ENCODE results near the gene CTNNB1. TPM values are rescaled to one million over a fixed set of nuclear protein-coding genes. Genes with fewer than 3 reads are reported as not detected.
"Not testable (repeated sequence)": the region's sequence is repeated elsewhere in the genome, so short reads cannot be mapped to it uniquely, and the experiment has no call there.

The CTNNB1 gene
- total RNA-seq, 2 donors from 2014 or later = 161 to 177 TPM

- Mint-ChIP-seq H3K4me3 (no peak overlapping the region), H3K4me1 (no peaks in the 10 kb centered on the region), H3K27ac (no peak overlapping the region), H3K36me3 (ENCODE audit: low read depth) (no peaks in the 10 kb centered on the region), H3K27me3 (no peaks in the 10 kb centered on the region)
- no peak for DNase-seq
- H3K9me3 ChIP-seq (ENCODE audit: control insufficient read depth, low read length, poor library complexity, severe bottlenecking) = no peaks in the 10 kb centered on the region
- ATAC-seq = no peak
These were observed 60.8 kb downstream of the CTNNB1 start for GRCh38 chr3:41260063-41260450.

GRCh38 chr3:41265011-41265545 is 65.8 kb downstream of the CTNNB1 start:
- no peaks in the 10 kb centered on the region for H3K9me3 ChIP-seq (ENCODE audit: control insufficient read depth, low read length, poor library complexity, severe bottlenecking)
- Mint-ChIP-seq H3K4me1 (no peaks in the 10 kb centered on the region), H3K36me3 (ENCODE audit: low read depth) (no peaks in the 10 kb centered on the region), H3K27me3 (no peaks in the 10 kb centered on the region), H3K4me3 (no peak overlapping the region), H3K27ac (no peak overlapping the region)
- ATAC-seq = no peak
- no peak for DNase-seq

DNA sequence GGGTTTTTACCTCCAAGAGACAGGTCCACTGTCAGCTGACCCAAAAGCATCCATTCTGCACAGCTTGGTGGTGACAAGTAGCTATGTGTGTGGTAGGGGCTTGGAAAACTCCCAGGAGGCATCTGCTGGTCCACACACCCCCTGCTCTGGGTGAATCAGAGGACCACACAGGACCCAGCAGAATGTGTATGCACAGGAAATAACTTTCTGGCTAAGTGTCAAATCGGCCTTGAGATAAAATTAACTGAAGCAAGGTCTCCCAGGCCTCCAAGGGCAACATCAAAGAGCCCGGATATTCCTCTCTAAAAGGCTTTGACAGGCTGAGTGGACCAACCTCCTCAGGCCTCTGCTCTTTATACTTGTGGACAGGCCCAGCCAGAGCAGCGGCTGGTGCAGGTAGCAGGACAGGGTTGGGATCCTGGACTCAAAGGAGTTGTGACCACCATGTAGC is 66.5 kb downstream of the CTNNB1 start:
- Mint-ChIP-seq H3K36me3 (ENCODE audit: low read depth) (no peaks in the 10 kb centered on the region), H3K27me3 (no peaks in the 10 kb centered on the region), H3K27ac (no peak overlapping the region), H3K4me1 (no peaks in the 10 kb centered on the region), H3K4me3 (no peak overlapping the region)
- no peaks in the 10 kb centered on the region for H3K9me3 ChIP-seq (ENCODE audit: control insufficient read depth, low read length, poor library complexity, severe bottlenecking)
- DNase-seq (no peak), ATAC-seq (no peak)

- DNase-seq (no peak), ATAC-seq (no peak)
- Mint-ChIP-seq H3K36me3 (ENCODE audit: low read depth) (no peaks in the 10 kb centered on the region), H3K27me3 (no peaks in the 10 kb centered on the region), H3K27ac (no peak overlapping the region), H3K4me1 (no peaks in the 10 kb centered on the region), H3K4me3 (no peak overlapping the region)
- H3K9me3 ChIP-seq (ENCODE audit: control insufficient read depth, low read length, poor library complexity, severe bottlenecking) = no peaks in the 10 kb centered on the region
These were observed 68.8 kb downstream of the CTNNB1 start for GRCh38 chr3:41267975-41268640.

GRCh38 chr3:41272667-41273066 is 73.4 kb downstream of the CTNNB1 start:
- no peaks in the 10 kb centered on the region for H3K4me1 Mint-ChIP-seq
- H3K9me3 ChIP-seq (ENCODE audit: control insufficient read depth, low read length, poor library complexity, severe bottlenecking) = no peaks in the 10 kb centered on the region
- H3K4me3 Mint-ChIP-seq = no peak overlapping the region
- no peak overlapping the region for H3K27ac Mint-ChIP-seq
- ATAC-seq (no peak), DNase-seq (no peak)
- no peaks in the 10 kb centered on the region for H3K36me3 Mint-ChIP-seq (ENCODE audit: low read depth)
- no peaks in the 10 kb centered on the region for H3K27me3 Mint-ChIP-seq

DNA sequence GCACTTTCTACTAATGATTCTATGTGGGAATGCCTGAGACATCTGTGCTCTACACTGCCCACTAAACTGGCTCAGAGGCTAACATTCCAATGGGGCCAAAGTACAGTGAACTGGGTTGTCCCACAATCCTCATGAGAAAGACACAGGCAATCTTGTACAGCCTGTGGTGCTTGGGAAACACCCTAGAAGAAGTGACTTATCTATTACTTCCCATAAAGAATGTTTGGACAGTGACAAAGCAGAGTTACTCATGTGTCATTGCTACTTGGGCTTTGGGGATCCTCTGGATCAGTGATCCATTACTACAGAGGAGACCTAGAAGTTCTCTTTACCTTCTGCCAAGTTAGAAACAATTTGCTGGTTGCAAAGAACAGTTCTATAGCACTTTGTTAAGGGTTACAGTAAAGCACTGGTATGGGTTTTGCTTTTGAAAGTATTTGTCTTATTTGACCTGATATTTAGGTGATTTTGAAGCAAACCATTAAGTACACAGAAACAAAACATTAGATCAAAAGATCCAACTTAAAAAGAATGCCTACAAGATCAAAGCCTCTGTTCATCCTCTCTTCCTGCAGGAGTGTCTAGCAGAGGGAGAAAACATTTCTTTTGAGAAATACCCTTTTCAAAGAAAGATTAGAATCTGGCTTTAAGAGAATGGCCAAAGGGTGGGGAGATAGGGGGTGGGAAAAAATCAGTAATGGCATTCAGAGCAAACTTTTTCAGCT is 75.8 kb downstream of the CTNNB1 start:
- H3K27me3 Mint-ChIP-seq = no peaks in the 10 kb centered on the region
- no peaks in the 10 kb centered on the region for H3K9me3 ChIP-seq (ENCODE audit: control insufficient read depth, low read length, poor library complexity, severe bottlenecking)
- DNase-seq (no peak), ATAC-seq (no peak)
- no peak overlapping the region for H3K4me3 Mint-ChIP-seq
- H3K4me1 Mint-ChIP-seq = no peaks in the 10 kb centered on the region
- no peak overlapping the region for H3K27ac Mint-ChIP-seq
- no peaks in the 10 kb centered on the region for H3K36me3 Mint-ChIP-seq (ENCODE audit: low read depth)

DNA sequence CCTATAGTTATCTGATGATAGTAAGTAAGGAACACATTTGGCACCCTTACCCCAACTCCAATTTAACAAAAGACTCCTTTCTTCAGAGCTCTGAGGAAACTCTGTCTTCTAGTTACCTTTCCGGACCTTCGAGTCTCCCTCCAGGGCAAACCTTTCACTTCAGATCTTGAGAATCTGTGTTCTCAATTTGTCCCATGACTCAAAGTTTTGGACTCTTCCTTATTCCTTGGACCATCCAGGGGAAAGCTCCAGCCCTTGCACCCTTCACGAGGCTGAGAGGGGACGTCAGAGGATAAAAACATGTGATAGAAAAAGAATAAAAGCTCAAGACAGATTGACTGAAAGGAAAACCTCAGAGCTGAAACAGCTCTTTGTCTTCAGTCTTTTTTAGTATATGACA is 76.9 kb downstream of the CTNNB1 start:
- Mint-ChIP-seq H3K4me1 (no peaks in the 10 kb centered on the region), H3K4me3 (no peak overlapping the region), H3K27me3 (no peaks in the 10 kb centered on the region), H3K27ac (no peak overlapping the region), H3K36me3 (ENCODE audit: low read depth) (no peaks in the 10 kb centered on the region)
- ATAC-seq (no peak), DNase-seq (no peak)
- no peaks in the 10 kb centered on the region for H3K9me3 ChIP-seq (ENCODE audit: control insufficient read depth, low read length, poor library complexity, severe bottlenecking)

DNA sequence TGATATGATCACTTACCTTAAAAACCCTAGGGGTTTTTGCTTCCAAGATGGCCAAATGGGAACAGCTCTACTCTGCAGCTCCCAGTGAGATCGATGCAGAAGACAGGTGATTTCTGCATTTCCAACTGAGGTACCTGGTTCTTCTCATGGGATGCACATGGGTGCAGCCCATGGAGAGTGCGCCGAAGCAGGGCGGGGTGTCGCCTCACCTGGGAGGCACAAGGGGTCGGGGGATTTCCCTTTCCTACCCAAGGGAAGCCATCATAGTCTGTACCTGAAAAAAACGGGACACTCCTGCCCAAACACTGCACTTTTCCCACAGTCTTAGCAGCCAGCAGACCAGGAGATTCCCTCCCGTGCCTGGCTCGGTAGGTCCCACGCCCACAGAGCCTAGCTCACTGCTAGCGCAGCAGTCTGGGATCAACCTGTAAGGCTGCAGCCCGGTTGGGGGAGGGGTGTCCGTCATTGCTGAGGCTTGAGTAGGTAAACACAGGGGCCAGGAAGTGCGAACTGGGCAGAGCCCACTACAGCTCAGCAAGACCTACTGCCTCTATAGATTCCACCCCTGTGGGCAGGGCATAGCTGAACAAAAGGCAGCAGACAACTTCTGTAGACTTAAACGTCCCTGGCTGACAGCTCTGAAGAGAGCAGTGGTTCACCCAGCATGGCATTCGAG is 78.6 kb downstream of the CTNNB1 start:
- ATAC-seq = no peak
- no peaks in the 10 kb centered on the region for H3K4me1 Mint-ChIP-seq
- DNase-seq = no peak
- no peak overlapping the region for H3K4me3 Mint-ChIP-seq
- H3K27ac Mint-ChIP-seq = no peak overlapping the region
- no peaks in the 10 kb centered on the region for H3K36me3 Mint-ChIP-seq (ENCODE audit: low read depth)
- no peaks in the 10 kb centered on the region for H3K9me3 ChIP-seq (ENCODE audit: control insufficient read depth, low read length, poor library complexity, severe bottlenecking)
- H3K27me3 Mint-ChIP-seq = no peaks in the 10 kb centered on the region

DNA sequence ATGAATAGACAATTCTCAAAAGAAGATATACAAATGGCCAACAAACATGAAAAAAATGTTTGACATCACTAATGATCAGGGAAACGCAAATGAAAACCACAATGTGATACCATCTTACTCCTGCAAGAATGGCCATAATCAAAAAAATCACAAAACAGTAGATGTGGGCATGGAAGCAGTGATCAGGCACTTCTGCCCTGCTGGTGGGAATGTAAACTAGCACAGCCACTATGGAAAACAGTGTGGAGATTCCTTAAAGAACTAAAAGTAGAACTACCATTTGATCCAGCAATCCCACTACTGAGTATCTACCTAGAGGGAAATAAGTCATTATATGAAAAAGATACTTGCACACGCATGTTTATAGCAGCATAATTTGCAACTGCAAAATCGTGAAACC is 85.6 kb downstream of the CTNNB1 start:
- ATAC-seq; H3K36me3 Mint-ChIP-seq (ENCODE audit: low read depth); H3K27me3 Mint-ChIP-seq: not testable (repeated sequence)

DNA sequence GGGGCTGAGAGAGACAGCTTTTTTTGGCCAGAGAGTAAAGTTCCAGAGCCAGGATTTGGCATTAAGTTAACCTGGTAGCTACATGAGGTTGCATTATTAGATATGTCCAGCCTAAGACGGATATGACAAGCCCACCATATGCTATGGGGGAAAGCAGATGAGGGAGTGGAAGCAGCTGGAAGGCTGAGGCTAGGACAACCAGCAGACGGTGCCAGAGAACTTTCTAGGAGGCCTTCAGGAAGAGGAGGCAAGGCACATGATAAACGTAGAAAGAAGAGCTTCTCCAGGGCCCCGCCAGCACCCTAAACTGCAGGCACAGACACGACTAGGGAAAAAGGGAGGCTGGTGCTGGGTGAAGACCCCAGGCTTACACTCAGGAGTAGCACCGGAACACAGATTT is 87.0 kb downstream of the CTNNB1 start:
- Mint-ChIP-seq H3K27me3 (no peaks in the 10 kb centered on the region), H3K4me1 (peaks cover 4% of the 10 kb centered on the region), H3K36me3 (ENCODE audit: low read depth) (peaks cover 3% of the 10 kb centered on the region), H3K4me3 (no peak overlapping the region), H3K27ac (no peak overlapping the region)
- ATAC-seq (no peak), DNase-seq (no peak)
- no peaks in the 10 kb centered on the region for H3K9me3 ChIP-seq (ENCODE audit: control insufficient read depth, low read length, poor library complexity, severe bottlenecking)

More for the DNA sequence above, 85.6 kb downstream of the CTNNB1 start:
- not testable (repeated sequence) for DNase-seq; H3K27ac Mint-ChIP-seq; H3K4me3 Mint-ChIP-seq; H3K9me3 ChIP-seq (ENCODE audit: control insufficient read depth, low read length, poor library complexity, severe bottlenecking); H3K4me1 Mint-ChIP-seq

GRCh38 chr3:41288785-41289184 is 89.5 kb downstream of the CTNNB1 start:
- peaks cover 4% of the 10 kb centered on the region for H3K4me1 Mint-ChIP-seq
- H3K36me3 Mint-ChIP-seq (ENCODE audit: low read depth) = peaks cover 3% of the 10 kb centered on the region
- DNase-seq (no peak), ATAC-seq (no peak)
- no peak overlapping the region for H3K27ac Mint-ChIP-seq
- no peaks in the 10 kb centered on the region for H3K27me3 Mint-ChIP-seq
- no peak overlapping the region for H3K4me3 Mint-ChIP-seq
- H3K9me3 ChIP-seq (ENCODE audit: control insufficient read depth, low read length, poor library complexity, severe bottlenecking) = no peaks in the 10 kb centered on the region

Measured in T-helper 17 cell (primary cell).